ENCODE results near the gene GPATCH4.

- TF ChIP-seq CTCF (IDR thresholded peaks at IDR 0.05), result no peak
- TF ChIP-seq POLR2A (IDR thresholded peaks at IDR 0.05), result no peak
Observed at GRCh38 chr1:156639601-156640101, 38.4 kb upstream of the GPATCH4 start.
